HG03097 (cell line): ENCODE measurements around the gene FAM240A.

Source experiments
- ATAC-seq: cut with Tn5 transposase; IDR thresholded peaks from one replicate; pipeline ENCODE4 v1.9.1; 2021; ENCODE audit not compliant: unreplicated experiment, low FRiP score

The FAM240A gene

GRCh38 chr3:46619845-46620778 is 7.8 kb downstream of the FAM240A start:
- ATAC-seq = no peak

- ATAC-seq = no peak
Measured at GRCh38 chr3:46624533-46624932, 12.2 kb downstream of the FAM240A start.

- ATAC-seq = no peak
Measured at GRCh38 chr3:46624975-46625490, 12.7 kb downstream of the FAM240A start.

- no peak for ATAC-seq
Measured at GRCh38 chr3:46626039-46626438, 13.7 kb downstream of the FAM240A start.

GRCh38 chr3:46627078-46627477 is 14.8 kb downstream of the FAM240A start:
- ATAC-seq = no peak

- ATAC-seq = no peak
Measured at GRCh38 chr3:46628901-46629369, 16.6 kb downstream of the FAM240A start.

- ATAC-seq = peak; percentile 66
Measured at GRCh38 chr3:46629551-46630517, 17.5 kb downstream of the FAM240A start.

GRCh38 chr3:46632792-46633191 is 20.5 kb downstream of the FAM240A start:
- no peak for ATAC-seq

GRCh38 chr3:46634856-46635255 is 22.5 kb downstream of the FAM240A start:
- no peak for ATAC-seq

- no peak for ATAC-seq
Measured at GRCh38 chr3:46639221-46639620, 26.9 kb downstream of the FAM240A start.

GRCh38 chr3:46640927-46641326 is 28.6 kb downstream of the FAM240A start:
- ATAC-seq = no peak

GRCh38 chr3:46642971-46643370 is 30.6 kb downstream of the FAM240A start:
- no peak for ATAC-seq

- ATAC-seq = no peak
Measured at GRCh38 chr3:46643701-46644100, 31.4 kb downstream of the FAM240A start.

GRCh38 chr3:46646700-46647099 is 34.4 kb downstream of the FAM240A start:
- ATAC-seq = no peak

GRCh38 chr3:46648096-46648495 is 35.8 kb downstream of the FAM240A start:
- ATAC-seq = no peak

- ATAC-seq = no peak
Measured at GRCh38 chr3:46649436-46649835, 37.1 kb downstream of the FAM240A start.

- ATAC-seq = no peak
Measured at GRCh38 chr3:46651084-46651483, 38.8 kb downstream of the FAM240A start.

- no peak for ATAC-seq
Measured at GRCh38 chr3:46655271-46655670, 42.9 kb downstream of the FAM240A start.

- no peak for ATAC-seq
Measured at GRCh38 chr3:46656778-46657556, 44.6 kb downstream of the FAM240A start.

GRCh38 chr3:46659285-46659684 is 47.0 kb downstream of the FAM240A start:
- no peak for ATAC-seq
